GM10248 (cell line): ENCODE results near the gene TK1.
"Not testable (repeated sequence)": the region's sequence is repeated elsewhere in the genome, so short reads cannot be mapped to it uniquely, and the experiment has no call there.

Experiments
- CTCF ChIA-PET: fragments of 300-600 bp; sonication (Branson Sonifier 250); formaldehyde crosslinking; extraction: SDS; loops from one replicate; lab custom pipeline; 2021; ENCODE audit warnings: antibody characterized with exemption; lab: Yijun Ruan, JAX
- POLR2A ChIA-PET: fragments of 350-650 bp; sonication (Branson Sonifier 250); formaldehyde crosslinking; extraction: SDS; loops from one replicate; lab custom pipeline; 2020; ENCODE audit warnings: antibody characterized with exemption; lab: Yijun Ruan, JAX
- DNase-seq: peaks from one replicate; pipeline ENCODE4 v3.0.0; 2012; ENCODE audit errors: extremely low spot score
- TF ChIP-seq, protein P1 (sequence below): IDR thresholded peaks from 2 replicates; pipeline ENCODE4 v1.5.1; 2012; ENCODE audit warnings: mild to moderate bottlenecking, low read depth; ENCODE audit errors: extremely low read depth, missing control alignments, control extremely low read depth

TK1 gene

DNA sequence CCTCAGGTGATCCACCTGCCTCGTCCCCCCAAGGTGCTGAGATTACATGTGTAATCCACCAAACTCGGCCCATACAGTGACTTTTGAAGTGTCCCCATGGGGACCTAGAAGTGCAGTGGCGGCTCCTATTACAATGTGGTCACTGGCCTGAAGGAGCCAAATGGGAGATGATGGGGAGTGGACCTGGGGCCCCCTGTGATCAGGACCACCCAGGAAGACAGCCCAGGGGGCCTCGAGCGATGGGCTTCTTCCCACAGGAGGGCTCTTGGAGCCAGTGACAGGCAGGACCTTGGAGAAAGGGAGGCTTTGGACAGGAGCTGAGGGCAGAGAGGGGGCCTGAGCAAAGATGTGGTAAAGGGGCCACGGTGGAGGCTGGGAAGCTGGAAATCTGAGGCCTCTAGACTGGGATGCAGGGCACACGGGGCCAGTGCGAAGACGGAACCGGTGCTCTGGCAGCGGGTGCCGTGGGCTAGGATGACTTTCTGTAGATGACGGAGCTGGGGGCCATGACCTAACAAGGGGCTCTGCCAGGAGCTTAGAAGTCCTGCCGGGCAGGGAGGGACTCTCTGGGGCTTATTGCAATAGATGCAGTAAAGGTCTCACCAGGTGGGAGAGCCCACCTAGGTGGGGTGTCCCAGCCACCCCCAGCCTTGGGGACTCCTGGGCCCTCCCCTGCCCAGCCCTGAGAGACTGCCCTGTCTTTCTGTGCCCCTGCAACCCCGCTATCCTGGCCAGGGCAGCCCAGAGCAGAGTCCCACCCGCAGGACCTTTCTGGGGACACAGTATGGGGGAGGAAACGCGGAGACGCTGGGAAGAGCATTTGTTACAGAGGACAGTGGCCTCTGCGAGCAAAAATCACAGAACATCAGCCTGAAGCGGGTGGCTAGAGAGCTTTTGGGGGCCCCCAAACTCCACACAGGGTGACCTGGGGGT is 43.4 kb downstream of the TK1 start:
- TF ChIP-seq, protein P1, sequence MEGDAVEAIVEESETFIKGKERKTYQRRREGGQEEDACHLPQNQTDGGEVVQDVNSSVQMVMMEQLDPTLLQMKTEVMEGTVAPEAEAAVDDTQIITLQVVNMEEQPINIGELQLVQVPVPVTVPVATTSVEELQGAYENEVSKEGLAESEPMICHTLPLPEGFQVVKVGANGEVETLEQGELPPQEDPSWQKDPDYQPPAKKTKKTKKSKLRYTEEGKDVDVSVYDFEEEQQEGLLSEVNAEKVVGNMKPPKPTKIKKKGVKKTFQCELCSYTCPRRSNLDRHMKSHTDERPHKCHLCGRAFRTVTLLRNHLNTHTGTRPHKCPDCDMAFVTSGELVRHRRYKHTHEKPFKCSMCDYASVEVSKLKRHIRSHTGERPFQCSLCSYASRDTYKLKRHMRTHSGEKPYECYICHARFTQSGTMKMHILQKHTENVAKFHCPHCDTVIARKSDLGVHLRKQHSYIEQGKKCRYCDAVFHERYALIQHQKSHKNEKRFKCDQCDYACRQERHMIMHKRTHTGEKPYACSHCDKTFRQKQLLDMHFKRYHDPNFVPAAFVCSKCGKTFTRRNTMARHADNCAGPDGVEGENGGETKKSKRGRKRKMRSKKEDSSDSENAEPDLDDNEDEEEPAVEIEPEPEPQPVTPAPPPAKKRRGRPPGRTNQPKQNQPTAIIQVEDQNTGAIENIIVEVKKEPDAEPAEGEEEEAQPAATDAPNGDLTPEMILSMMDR, result no peak
- POLR2A ChIA-PET, result interaction anchor here (0.5 to 0.6 kb wide), 2 partner anchors 9 to 34 kb away, joined by 3 to 4 read pairs; no protein-coding TSS in a partner anchor
- DNase-seq, result no peak
- CTCF ChIA-PET, result interaction anchor here (1.0 to 4.4 kb wide), 6 partner anchors 9 to 37 kb away, joined by 3 to 31 read pairs (median 8); no protein-coding TSS in a partner anchor

DNA sequence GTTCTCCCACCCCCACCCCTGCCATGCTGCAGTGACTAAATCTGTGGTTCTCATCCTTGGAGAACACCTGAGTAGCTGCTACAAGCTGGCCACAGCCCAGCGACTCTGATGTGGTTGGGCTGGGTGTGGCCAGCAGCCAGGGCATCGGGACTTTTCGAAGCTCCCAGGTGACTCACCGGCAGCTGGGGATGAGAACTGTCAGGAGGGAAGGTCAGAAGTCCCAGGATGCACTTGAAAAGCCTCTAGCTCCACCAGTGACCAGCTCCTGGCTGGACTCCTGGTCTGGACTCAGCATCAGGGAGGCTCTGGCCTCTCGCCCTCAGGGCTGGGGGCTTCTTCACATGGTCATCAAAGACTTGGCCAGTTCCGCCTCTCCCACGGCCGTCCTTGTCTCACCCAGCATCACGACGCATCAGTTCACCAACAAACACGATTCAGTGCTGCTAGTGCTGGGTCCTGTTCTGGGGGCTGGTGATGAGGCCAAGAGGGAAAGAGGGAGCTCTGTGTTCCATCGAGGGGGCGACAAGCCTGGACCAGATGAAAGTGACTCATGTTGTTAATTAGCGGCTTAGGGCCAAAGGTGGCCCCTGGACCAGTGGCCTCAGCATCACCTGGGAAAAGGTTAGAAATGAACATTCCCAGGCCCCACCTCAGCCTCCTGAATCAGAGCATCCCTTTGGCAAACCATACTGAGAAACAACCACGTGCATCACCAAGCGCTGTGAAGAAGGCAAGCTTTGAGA is 44.6 kb downstream of the TK1 start:
- TF ChIP-seq, protein P1, result no peak
- DNase-seq, result no peak
- CTCF ChIA-PET, result interaction anchor here (1.2 to 4.4 kb wide), 6 partner anchors 8 to 33 kb away, joined by 3 to 31 read pairs (median 8); no protein-coding TSS in a partner anchor
- POLR2A ChIA-PET, result no interaction called here

DNA sequence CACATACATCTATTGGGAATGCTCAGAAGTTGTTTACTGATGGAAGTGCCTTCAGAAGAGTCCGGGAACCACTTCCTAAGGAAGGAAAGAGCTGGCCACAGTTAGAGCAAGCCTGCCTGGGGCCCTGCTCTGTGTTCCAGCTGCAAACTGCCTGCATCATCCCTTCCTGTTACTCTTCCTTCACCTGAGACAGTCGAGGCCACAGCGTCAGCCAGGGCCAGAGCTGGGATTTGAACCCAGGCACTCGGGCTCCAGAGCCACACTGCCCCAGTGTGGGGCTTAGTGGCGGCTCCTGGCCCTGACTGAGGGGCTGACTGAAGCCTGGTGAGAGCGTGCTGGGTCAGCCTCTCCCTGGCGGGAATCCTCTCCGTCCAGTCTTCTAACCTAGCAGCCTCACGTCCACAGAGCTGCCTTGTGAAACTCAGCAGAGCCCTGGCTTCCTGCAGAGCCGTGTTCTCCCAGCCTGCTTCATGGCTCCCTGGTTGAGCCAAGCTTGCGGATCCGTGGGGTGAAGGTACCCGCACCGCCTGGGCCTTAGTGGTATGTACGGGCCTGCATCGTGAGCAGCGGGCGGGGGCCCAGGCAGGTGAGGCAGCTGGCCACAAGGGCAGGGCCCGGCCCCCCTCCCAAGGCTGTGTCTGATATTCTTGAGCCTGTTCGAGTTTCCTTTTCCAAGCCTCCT is 45.3 kb downstream of the TK1 start:
- DNase-seq, result no peak
- CTCF ChIA-PET, result interaction anchor here (1.2 to 4.4 kb wide), 5 partner anchors 10 to 33 kb away, joined by 3 to 31 read pairs (median 4); no protein-coding TSS in a partner anchor
- TF ChIP-seq, protein P1, result no peak
- POLR2A ChIA-PET, result interaction anchor here (0.7 kb wide), 1 partner anchor 28 kb away, joined by 3 read pairs; no protein-coding TSS in a partner anchor

- TF ChIP-seq, protein P1, result no peak
- DNase-seq, result peak; percentile 97
- ChIA-PET CTCF (interaction anchor here (1.0 to 4.0 kb wide), 5 partner anchors 12 to 111 kb away, joined by 3 to 14 read pairs (median 4); no protein-coding TSS in a partner anchor), POLR2A (interaction anchor here (0.5 to 1.2 kb wide), 5 partner anchors 10 to 672 kb away, joined by 3 to 4 read pairs (median 4); partner anchors contain the start of gene TMC8)
These were observed 46.4 kb downstream of the TK1 start for GRCh38 chr17:78140169-78141051.

DNA sequence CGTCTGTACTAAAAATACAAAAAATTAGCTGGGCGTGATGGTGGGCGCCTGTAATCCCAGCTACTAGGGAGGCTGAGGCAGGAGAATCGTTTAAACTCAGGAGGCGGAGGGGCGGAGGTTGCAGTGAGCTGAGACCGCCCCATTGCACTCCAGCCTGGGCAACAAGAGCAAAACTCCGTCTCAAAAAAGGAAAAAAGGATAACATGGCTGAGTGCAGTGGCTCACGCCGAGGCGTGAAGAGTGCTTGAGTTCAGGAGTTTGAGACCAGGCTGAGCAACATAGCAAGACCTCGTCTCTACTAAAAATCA is 47.0 kb downstream of the TK1 start:
- DNase-seq, result not testable (repeated sequence)
- ChIA-PET POLR2A (interaction anchor here (0.5 to 1.2 kb wide), 3 partner anchors 9 to 122 kb away, joined by 3 to 4 read pairs (median 4); partner anchors contain the start of gene TMC8), CTCF (interaction anchor here (1.0 to 4.0 kb wide), 4 partner anchors 13 to 111 kb away, joined by 4 to 14 read pairs (median 6); no protein-coding TSS in a partner anchor)
